Fibroblast of skin of abdomen (primary cell): Measurements from ENCODE around the gene RAPGEF4.

Experiments
- DNase-seq: peaks from one replicate; pipeline ENCODE4 v3.0.0-alpha.2; 2013

Gene RAPGEF4

DNA sequence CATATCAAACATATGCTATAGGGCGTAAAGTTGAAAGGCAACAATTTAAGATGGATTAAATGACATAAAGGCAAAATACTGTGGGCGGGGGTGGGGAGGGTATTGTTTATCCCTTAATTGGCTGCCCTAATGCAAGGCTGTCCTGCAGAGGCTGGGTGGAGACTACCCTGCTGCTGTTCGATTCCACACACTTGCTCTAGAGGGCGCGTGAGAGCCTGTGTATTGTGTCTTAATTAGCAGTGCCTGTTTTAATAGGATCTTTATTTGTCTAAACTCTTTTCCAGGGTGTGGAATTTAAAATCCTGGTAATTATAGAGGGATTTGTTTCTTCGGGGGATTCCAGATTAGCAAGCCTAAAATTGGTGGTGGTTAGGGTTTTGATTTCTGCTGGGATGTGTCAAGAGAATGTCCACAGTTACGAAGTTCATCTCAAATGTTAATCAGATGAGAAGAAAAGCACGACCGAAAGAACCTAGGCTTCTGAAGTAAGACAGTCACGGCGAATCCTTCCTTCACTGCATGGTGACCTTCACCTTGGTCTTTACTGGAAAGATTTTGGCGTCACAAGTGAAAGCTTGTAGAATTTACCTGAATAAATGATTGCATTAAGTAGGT, 236.5 kb downstream of the RAPGEF4 start:
- peak; percentile 31 for DNase-seq

GRCh38 chr2:172974762-172975161, 239.1 kb downstream of the RAPGEF4 start:
- no peak for DNase-seq

- no peak for DNase-seq
Measured at GRCh38 chr2:172976116-172976515, 240.5 kb downstream of the RAPGEF4 start.

- no peak for DNase-seq
Measured at GRCh38 chr2:172976816-172977215, 241.2 kb downstream of the RAPGEF4 start.

GRCh38 chr2:172977270-172978062, 241.8 kb downstream of the RAPGEF4 start:
- no peak for DNase-seq

- no peak for DNase-seq
Measured at GRCh38 chr2:172978063-172978383, 242.4 kb downstream of the RAPGEF4 start.

DNA sequence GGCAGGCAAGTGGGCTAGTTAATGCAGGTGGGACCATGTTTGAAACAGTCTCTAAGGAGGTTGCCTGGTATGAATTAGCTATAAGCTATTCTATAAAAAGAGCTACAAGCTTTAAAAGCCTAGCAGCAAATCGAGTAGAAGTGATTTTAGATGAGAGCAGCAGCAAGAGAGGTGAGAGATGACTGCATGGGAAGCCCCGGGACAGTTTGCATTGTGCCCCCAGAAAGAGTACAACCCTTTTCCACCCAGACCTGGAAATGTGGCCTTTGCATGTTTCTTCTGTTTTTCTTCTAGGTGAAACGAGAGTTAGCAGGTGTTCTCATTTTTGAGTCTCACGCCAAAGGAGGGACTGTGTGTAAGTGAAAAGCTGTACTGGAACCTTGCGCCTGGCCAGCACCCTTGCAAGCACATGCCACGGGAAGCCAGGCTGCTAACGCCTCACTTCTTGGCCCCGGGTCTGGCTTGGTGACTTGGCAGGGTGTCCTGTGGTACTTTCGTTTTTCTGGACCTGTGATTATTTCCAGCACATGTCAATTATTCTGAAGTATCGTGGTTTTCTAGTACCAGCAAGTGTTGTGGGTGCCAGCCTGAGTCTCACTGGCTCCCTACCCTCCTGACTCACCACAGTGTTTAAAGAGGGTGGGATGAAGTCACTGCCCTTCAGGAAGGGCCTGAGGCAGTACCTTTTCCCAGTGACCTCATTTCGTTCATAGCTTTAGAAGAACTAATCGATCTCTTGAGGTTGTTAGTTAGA, 249.7 kb downstream of the RAPGEF4 start:
- DNase-seq = no peak

DNA sequence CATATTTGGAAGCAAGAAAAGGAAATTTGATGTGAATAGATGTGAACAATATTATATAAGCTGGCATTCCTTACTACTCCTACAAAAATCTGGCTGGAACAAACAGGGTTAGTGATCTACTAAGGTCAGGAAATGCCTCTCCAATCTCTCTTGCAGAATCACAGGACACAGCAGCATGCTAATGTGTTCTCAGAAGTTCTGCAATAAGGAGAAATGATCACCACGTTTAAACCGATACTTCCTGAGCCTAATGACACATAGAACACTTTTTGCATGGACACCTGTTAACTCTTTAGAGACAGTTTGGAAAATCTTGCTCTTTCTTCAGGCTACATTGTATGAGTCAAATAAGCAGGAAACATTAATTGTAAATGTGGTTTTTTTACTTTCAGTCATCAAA, 250.4 kb downstream of the RAPGEF4 start:
- DNase-seq = no peak

DNA sequence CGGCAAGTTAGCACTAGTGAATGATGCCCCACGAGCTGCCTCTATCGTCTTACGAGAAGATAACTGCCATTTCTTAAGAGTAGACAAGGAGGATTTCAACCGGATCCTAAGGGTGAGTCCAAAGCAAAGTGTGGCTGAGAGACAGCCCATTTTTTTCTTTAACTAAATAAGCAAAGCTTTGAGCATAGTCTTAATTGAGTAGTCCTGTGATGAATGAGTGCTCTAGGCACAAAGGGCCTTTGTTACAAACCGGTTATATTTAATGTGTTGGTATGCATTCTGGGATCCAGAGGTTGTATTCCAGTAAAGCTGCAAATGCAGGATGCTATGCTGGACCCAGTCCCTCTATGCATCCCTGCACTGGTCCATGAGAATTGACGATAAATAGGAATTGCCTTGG, 253.1 kb downstream of the RAPGEF4 start:
- DNase-seq = no peak

DNA sequence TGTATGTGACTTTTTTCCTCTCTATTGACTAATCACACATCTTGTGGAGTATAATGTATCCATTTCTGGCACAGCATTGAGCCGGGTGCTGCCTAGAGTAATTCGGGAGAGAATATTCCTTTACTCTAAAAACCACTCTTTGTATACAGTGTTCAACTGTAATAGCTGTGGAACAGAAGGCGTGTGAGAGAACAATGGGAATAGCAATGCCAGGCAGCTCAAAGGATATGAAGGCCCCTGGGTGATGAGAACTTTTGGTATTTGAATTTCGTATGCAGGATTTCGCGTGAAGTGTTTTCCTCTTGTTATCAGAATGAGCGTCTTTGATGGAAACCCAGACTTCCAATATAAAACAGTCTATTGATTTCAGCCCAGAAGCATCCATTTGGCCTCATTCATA, 255.4 kb downstream of the RAPGEF4 start:
- no peak for DNase-seq

- DNase-seq = no peak
Measured at GRCh38 chr2:172993139-172993538, 257.5 kb downstream of the RAPGEF4 start.

- DNase-seq = no peak
Measured at GRCh38 chr2:172993931-172994717, 258.5 kb downstream of the RAPGEF4 start.

GRCh38 chr2:172994864-172995263, 259.2 kb downstream of the RAPGEF4 start:
- no peak for DNase-seq

GRCh38 chr2:172995323-172996244, 259.9 kb downstream of the RAPGEF4 start:
- peak; percentile 96 for DNase-seq

DNA sequence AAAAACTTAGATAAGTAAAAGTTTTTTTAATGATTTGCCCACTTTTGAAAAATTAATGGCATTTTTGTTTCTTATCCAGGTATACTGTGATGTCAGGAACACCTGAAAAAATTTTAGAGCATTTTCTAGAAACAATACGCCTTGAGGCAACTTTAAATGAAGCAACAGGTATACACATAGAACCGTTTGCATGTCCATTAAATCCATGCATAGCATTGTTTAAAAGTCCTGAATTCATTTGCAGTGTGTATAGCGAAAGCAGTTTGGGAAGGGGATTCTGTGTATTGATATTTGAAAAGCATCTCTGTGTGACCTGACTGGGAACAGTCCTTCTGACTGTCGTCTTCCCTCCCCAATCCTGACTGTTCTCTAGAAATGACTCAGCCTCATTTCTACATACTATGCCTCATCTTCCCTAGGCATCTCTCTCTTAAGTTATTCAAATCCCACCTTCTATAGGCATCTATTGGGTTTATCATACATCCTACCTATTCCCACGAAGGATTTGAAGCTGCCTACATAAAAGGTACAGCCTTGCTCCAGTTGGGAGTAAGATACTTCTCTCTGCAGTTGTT, 260.8 kb downstream of the RAPGEF4 start:
- peak; percentile 39 for DNase-seq

GRCh38 chr2:172997031-172997430, 261.4 kb downstream of the RAPGEF4 start:
- no peak for DNase-seq

DNA sequence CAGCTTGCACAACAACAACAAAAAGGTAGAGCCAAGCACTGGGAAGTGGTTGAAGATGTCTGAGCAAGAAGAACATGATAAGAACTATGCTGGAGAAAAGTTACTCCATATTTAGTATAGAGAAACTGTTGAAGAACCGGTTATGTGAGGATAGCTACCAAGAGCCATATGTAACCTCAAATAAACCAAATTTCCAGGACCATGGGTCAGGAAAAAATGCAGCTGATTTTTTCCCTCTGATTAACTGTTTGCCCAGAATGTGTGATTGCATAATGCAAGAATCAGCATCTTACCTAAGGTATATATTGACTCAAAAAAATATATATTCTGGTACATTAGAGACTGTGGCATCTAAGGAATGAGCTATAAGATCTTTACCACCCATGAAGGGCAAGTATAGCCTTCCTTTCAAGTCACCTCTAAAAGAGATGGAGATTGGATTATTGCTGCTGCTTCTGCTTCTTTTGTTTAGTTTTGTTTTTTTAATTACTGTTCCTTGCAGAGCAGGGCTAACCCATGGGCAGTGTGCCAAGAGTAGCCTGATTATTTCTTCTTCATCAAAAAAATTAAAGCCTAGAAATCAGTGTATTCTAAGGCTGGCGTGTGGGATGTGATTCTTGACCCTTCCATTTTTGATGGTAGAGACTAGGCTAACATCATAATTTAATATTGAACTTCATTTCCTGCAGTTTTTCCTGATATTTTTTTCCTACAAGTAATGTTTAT, 263.1 kb downstream of the RAPGEF4 start:
- DNase-seq = peak; percentile 71

GRCh38 chr2:172999641-173000386, 264.2 kb downstream of the RAPGEF4 start:
- DNase-seq = peak; percentile 84

DNA sequence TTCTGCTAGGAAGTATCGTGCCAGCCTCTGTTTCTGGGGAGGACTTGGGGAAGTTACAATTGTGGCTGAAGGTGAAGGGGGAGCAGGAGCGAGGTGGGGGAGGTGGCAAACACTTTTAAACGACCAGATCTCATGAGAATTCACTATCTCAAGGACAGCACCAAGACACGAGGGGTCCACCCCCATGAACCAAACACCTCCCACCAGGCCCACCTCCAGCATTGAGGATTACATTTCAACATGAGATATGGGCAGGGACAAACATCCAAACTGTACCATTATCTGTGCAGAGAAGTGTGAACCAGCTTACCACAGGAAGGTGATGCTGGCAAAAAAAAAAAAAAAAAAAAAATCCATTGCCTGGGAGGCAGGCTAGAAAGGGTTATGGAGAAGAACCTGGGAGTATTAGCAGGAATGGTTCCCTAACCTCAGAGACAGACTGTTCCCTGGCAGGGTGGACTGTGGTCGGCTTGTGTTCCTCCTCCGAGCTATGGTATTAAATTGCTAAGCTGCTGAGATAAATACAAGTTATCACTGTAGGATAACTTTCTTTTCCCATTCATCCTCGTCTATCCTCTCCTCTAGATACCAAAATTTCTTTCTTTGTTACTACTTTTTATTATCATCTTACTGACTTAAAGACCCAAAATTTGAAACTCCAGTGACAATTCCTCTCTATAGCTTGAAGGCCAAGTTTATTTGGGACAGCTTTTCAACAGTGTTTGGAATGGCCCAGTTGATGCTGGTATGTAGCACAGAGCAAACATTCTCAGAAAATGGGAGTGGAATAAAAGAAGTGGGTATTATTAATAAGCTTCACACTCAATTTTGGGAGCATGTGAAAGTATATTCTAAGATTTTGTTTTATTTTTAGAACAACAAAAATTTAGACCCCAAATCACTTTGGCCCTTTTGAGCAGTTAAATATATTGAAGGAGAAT, 266.3 kb downstream of the RAPGEF4 start:
- no peak for DNase-seq
